Measurements from ENCODE around the gene GGTLC3. TPM values are rescaled to one million over a fixed set of nuclear protein-coding genes. Genes with fewer than 3 reads are reported as not detected.
A peak's percentile ranks its signal among the peaks of the same experiment; 100 is the strongest.
"Not testable (repeated sequence)": the region's sequence is repeated elsewhere in the genome, so short reads cannot be mapped to it uniquely, and the experiment has no call there.

Gene GGTLC3
- not detected in 2 replicates for total RNA-seq

DNA sequence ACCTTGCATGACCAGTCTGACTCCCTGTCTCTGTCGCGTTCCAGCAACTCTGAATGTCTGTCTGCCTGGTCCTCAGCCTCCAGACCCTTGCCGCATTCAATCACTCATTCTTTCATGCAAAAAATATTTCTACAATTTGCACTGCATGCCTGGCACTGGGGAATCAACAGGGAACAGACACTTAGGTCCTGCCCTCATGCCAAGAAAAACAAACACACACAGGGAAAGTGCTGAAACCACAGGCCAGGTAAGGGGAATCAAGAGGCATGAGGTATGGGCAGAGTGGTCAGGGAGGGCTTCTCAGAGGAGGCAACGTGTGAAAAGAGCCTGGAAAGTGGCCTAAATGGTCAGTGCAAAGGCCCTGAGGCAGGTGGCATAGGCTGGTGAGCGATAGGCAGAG, at the start of gene GGTLC3:
GGTLC3 (minus strand) TSS at position 101 of the 400 bp plus-strand sequence. CDS start 264 bp downstream, outside the sequence.
- not testable (repeated sequence) for DNase-seq (ENCODE audit: low read depth in 2 of 2)

DNA sequence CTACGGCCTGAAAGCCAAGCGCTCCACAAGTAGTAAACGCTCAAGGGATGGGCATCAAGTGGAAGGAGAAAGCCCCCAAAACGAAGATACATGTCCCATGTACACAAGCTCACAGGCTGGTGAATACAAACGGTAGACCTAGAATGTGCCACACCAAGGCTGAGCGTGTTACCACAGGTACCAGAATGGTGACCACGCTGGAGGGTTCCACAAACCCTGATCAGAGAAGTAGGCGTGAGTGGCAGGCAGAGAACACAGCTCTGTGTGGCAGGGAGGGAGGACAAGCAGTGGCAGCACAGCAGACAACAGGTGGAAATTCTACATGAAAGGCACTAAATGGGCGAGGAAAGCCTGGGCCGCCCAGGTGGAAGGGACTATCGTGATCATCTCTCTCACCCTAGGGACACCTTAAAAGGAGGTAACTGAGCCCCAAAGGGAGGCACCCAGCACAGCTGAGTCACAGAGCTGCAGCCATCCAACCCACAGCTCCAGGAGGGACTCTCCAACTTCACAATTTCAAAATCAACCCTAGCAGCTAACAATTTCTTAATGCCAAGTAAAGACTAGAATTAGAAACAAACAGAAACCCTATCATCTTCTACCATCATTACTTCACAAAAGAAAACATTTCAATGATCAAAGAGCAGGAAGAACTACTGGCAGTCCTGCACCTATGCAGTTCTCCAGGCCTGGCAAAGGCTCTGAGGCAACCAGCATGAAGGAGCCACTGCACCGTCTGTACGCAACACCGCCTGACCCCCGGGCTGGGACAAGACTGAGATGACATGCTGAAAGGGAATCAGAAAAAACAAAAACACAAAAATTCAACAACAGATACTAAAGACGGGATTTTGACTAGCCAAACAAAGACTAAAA, 42.4 kb upstream of the GGTLC3 start:
- DNase-seq (ENCODE audit: low read depth in 2 of 2) = not testable (repeated sequence)

DNA sequence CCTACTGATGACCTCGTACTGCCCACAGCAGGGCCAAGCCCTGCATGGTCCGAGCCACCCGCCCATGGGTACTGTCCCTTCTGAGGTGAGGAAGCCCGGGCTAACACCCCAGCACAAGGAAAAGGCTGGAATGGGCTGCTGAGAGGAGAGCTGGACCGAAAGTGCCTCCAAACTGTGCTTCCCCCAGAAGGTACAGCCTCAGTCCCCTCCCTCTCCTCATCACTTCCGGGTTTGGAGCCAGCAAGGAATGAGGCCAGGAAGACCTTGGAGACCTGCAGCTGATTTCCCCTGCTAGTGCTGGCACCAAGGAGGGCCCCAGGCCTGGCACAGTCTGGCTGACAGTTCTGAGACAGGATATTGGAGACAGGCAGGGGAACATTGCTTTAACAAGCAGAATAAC, 41.0 kb upstream of the GGTLC3 start:
- DNase-seq (ENCODE audit: low read depth in 2 of 2) = not testable (repeated sequence)

DNA sequence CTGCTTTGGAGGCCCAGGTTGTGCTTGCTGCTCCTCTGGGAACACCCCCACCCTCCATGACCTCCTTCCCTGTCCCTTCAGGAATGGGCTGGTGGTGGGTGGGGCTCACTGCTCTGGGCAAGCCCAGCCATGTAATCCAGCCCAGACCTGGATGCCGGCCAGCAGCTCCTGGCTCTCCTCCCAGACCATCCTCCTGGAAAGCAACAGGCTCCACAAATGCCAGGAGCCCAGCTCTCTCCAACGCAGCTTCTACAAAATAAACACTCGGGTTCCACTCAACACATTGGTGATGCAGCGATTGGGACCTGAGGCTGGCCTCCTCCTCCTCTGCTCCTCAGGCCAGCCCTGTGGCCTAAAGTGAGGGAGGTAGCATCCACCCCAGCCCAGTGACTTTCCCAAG, 40.6 kb upstream of the GGTLC3 start:
- not testable (repeated sequence) for DNase-seq (ENCODE audit: low read depth in 2 of 2)

DNA sequence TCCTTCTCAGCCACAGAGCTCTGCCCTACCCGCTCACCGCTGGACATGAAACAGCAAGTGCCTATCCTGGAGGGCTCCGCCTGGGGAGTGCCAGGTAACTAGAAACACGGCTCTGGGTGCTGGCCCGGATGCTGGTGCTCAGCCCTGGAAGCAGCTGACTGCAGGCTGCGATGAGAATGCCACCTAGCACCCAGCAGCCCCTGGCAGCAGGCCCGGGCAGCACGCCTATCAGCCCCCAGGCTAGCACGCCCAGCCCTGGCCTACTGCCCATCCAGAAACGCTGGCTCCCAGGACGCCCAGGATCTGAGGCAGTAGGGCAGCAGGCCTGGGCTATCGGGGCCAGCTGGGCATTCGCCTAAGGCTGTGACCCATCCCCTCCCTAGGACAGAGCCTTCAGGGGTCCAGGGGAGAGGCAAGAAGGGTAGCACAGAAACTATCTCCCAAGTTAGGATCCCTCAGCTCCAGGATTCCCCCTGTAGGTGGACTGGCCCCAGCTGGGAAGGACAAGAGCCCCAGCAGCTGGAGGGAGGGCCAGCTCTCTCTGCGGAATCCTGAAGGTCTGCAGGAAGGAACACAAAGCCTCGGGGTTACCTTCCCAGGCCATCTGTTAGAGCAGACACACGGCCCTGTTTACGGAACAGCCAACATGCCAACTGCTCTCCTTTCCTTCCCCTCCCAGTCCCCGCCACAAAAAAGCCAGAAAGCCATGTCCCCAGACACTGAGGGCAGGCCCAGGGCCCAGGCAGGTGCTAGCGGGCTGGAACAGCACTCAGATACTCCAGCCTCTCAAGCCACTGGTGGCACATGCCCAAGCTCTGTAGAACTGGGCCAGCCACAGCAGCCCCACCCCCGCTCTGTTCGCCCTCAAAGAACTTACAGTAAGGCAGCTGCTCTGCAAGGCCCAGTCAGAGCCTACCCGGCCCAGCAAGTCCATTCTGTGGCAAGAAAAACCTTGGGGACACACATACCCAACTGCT, 36.6 kb upstream of the GGTLC3 start:
- DNase-seq (ENCODE audit: low read depth in 2 of 2) = not testable (repeated sequence)

DNA sequence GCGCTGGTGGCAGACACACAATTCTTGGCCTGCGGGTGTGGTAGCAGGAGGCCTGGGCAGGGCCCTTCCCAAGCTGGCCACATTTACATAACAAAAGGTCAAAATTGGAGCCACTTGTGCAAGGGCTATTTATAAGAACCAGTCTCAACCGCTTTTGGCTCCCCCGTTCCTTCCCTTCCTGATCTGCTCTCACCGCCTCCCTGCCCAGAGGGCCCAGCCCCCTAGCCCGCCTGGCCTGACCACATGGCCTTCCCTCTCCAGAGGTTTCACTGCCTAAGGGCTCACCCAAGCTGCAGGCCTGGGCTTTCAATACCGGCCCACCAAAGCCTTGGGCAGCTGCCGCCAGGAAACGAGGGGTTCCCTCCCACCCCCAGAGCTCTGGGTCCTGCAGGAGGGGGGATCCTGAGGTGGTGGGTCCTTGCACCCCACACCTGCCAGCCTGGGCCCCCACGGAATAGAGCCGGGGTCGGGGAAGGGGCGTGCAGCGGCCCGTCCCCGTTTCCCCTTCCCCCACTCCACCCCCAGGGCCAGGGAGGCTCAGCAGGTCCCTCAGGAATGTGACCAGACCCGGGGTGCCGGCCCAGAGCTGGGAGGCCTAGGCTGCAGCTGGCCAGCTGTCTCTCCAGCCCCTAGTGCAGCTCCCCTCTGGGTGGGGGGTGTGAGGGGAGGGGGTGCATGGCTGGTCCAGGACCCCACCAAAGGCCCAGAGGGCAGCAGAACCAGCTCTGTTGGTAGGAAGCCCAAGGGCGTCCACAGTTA, 35.1 kb upstream of the GGTLC3 start:
- not testable (repeated sequence) for DNase-seq (ENCODE audit: low read depth in 2 of 2)

DNA sequence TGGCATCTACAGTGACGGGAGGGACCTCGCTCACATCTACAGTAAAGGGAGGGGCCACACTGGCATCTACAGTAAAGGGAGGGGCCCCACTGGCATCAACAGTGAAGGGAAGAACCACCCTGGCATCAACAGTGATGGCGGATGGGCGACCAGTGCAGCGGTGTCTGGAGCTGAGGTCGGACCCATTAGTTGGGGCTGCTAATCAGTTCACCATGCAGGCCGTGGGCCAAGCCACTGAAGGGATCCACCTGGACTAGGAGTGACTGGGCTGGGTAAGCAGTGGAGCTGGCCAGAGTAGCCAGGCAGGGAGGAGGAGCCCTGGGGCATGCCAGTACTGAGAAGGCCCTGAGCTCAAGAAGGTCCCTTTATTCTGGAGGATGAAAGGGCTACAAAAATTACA, 33.1 kb upstream of the GGTLC3 start:
- not testable (repeated sequence) for DNase-seq (ENCODE audit: low read depth in 2 of 2)

DNA sequence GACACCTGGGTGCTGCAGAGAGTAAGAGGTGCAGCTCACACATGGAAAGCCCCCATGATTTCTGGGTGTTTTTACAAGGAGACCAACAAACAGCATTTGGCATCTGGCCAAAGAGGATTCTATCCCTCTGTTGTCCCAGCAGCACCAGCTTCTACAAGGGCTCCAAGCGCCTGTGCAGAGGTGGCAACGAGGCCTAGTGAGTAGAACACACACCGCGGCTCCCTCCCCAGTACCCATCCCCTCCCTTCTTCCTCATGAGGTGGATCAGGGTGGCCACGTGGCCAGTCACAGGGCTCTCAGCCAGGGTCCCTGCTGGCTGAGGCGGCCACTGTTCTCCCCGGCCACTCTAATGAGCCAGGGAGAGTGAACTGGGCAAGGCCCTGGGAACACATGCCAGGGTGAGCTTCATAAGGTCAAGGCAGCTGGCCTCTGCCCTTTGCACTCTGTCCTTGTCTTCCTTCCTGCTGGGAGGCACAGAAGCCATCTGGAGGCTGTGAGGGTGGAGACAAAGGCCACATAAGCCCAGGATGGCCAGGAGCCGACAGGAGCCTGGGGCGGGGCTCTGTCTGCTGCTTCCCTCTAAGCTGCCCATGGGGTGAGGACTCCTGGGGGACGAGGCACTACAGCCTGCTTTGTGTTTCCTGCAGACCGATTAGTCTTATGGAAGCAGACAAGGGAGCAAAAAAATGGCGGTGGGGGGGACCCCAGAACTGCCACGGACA, 31.7 kb upstream of the GGTLC3 start:
- not testable (repeated sequence) for DNase-seq (ENCODE audit: low read depth in 2 of 2)

DNA sequence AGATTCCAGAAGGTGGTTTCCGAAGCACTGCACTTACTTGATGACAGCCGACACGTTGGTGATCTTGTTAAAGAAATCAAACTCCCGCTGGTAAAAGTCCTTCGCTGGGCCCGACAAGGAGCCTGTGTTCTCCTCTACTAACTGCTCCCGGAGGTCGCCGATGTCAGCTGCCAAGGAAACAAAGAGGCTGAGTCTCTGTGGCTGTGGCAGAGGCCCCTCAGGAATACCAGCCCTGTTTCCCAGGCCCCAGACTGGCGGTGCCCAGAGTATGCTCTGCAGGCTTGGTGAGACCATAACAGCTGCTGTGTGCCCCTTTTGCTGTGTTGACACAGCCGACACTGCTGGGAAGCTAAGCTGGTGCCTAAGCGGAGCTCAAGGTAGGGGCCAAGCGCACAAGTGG, 26.7 kb upstream of the GGTLC3 start:
- not testable (repeated sequence) for DNase-seq (ENCODE audit: low read depth in 2 of 2)

DNA sequence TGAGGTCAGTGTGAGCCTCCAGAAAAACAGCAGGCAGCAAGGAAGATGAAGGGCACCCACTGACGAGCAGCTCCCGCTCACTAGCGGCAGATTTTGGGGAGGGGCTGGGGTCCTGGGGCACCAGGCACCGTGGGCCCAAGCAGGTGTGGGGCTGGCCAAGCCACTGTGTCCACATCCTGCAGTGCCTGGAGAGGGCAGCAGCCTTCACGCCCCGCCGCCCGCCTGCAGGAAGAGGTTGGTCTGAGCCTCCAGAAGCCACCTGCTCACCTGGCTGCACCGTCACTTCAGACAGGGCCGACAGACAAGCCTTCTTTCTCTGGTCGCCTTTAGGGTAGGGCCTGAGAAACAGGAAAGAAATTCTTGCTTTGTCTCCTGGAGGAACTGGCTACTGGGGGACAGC, 25.4 kb upstream of the GGTLC3 start:
- DNase-seq (ENCODE audit: low read depth in 2 of 2) = not testable (repeated sequence)

DNA sequence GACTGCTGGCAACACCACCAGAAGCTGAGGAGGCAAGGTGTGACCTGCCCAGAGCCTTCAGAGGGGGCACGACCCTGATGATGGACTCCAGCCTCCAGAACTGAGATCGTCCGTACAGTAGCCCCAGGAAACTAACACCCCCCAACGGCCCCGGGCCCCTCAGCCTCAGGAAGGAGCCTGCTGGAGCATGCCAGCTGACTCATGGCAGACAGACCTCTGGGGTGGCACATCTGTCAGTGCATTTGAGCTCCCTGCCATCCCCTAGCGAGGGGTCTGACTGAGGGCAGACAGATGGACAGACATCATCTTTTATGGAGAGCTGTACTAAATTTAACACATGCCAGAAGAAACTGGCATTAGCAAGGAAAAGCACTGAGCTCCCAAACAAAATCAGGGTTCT, 22.0 kb upstream of the GGTLC3 start:
- not testable (repeated sequence) for DNase-seq (ENCODE audit: low read depth in 2 of 2)

DNA sequence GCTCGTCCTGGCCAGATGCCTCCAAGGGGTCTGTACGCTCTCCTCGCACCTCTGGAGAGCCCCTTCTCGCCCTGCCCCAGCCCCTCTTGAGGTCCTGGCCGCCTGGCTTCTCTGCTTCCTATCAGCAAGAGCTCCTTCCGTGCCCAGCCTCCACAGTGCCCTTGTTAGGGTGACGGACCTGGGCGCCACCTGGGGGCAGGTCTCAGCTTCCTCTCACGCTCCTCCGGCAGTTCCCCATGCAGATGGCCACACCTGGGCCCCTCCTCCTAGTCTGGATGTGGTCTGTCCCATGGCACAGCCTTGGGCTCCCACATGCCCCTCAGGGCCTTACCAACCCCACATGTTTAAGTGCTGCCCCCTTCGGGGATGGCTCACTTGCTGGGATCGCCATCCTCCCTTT, 16.4 kb upstream of the GGTLC3 start:
- not testable (repeated sequence) for DNase-seq (ENCODE audit: low read depth in 2 of 2)

DNA sequence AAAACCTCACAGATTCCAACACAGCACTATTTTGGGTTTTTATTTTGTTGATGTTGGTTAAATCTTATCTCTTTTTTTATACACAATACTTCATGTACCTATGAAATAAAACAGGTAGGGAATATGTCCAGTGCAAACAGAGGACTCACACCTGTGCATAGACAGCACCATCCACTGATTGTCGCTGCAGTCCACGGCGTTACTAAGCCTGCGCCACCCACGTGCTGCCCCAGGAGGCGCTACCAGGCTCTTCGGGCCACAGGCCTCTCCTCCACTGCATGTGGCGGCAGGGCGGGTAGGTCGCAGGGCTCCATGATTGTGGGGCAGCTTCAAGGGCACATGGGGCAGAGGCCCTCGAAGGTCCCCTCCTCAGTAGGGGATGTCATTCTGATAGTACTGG, 15.7 kb upstream of the GGTLC3 start:
- DNase-seq (ENCODE audit: low read depth in 2 of 2) = not testable (repeated sequence)

DNA sequence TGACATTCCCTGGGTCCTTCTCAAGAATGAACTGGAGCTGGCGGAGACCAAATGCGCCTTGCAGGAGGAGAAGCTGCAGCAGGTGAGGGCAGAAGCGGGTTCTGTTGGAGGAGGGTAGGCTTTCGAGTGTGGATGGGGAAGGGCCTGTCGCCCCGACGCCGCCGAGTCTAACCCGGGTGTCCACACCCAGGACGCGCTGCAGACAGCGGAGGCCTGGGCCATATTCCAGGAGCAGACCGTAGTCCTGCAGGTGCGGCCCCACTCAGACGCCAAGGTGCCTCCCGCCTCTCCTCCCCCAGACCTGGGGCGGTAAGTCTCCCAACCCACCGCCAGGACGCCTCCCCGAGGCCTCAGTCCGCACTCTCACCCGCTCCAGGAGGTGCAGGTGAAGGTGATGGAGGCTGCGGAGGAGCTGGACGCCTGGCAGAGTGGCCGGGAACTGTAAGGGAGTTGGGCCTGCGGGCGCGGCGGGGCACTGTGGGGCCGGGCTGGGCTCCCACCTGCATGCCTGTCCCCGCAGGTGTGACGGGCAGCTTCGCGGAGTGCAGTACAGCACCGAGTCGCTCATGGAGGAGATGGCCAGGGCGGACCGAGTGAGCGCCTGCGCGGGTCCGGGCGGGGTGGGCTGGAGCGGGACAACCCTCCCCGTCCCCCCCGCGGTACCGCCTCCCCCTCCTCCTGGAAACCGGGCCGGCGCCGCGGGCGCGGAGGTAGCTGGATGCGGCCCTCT, 11.6 kb upstream of the GGTLC3 start:
- DNase-seq (ENCODE audit: low read depth in 2 of 2) = not testable (repeated sequence)

DNA sequence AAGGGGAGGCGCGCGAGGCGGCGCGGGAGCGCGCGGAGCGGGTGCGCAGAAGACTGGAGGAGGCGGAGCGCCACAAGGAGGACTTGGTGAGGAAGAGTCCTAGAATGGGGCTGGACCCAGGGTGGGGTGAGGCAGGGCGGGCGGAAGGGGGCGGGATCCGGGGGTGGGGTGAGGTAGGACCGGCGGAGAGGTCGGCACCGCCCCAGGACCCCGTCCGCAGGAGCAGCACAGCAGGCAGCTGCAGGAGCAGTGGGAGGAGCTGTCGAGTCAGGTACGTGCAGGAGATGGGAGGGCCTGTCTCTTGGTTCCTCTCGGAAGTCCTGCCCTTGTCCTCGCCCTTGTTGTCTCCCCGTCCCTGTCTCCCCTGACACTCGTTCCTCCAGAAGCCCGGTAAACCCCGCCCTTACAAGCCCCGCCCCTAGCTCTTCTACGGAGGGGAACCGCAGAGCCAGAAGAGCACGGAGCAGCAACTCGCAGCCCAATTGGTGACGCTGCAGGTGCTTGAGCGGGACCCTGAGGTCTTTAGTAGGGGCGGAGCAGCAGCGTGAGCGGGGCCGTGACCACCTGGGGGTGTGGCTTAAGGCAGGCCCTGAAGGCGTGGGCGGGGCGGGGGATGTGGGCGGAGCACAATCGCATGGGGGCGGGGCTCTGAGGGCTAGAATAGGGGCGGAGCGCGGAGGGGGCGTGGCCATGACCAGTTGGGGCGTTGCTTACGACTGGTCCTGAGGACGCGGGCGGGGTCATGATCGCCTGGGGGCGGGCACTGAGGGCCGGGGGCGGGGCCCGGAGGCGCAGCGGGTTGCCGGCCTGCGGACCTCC, 10.8 kb upstream of the GGTLC3 start:
- peak; percentile 7 to 79 for DNase-seq (ENCODE audit: low read depth in 2 of 2)

DNA sequence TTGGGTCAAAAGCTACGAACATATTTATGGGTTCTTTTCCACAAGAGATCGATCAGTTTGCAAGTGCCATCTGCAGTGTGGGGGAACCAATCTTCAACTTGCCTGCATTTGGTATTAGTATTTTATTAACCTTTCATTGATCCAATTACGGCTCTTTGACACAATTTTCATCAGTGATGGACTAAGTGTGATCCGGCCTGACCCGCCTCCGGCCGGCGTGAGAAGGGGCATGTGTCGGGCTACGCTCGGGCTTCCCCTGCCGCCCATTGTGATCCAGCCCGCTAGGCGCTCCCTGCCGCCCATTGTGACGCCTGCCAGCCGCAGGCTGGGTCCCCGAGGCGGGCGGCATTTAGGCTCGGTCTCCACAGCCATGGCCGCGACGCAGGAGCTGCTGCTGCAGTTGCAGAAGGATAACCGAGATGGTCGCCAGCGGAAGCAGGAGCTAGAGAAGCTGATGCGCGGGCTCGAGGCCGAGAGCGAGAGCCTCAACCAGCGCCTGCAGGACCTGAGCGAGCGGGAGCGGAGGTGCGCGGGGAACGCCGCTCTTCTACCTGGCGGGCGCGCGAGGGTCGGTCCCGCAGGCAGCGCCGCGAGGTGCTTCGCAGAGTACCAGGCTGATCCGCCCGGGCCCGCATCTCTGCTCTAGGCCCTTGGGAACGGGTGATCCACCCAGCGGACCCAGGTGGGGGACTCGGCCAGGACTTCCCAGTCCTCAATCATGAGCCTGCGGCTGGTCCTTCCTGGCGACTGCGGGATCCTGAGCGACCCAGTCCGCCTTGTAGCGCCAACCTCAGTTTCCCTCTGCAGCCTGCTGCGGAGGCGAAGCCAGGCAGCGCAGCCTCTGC, 10.0 kb upstream of the GGTLC3 start, which contains the start of gene TMEM191B:
TMEM191B (plus strand) TSS at position 51 of the 845 bp plus-strand sequence; CDS start at position 230, 179 bp downstream.
- not testable (repeated sequence) for DNase-seq (ENCODE audit: low read depth in 2 of 2)

DNA sequence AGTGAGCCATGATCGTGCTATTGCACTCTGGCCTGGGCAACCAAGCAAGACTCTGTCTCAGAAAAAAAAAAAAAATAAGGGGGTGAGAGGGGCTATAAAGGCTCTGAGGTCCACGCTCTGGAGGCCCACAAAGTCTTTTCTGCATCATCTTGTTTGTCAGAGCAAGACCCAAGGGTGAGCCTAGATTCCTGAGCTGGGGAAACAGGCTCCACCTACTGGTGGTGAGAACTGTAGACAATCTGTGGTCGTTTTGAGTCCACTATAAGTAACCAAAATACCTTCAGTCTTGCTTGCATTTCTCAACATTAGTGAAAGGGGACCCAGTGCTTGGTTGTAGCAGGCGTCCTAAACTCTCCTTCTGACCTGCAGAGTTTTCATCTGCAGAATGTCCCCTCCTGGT, 5.4 kb upstream of the GGTLC3 start:
- DNase-seq (ENCODE audit: low read depth in 2 of 2) = not testable (repeated sequence)

DNA sequence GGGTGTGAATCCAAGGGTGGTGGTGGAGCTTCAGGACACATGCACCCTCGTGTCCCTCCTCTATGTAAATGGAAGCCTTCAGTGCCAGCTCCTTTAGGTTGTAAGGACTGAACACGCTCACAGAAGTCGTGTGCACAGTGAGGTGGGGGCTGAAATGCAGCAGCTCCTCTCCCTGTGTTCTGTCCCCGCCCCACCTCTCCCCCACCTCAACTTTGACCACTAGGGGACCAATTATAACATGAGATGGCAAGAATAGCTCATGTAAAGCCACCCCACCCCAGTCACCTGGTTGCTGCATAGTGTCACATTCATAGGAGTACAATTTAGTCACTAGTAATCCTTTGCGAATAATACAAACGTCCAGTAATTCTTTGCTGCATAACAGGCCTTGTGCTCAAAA, 4.8 kb upstream of the GGTLC3 start:
- not testable (repeated sequence) for DNase-seq (ENCODE audit: low read depth in 2 of 2)

Measured in dermis microvascular lymphatic vessel endothelial cell (primary cell).